GM23338 (cell line): ENCODE measurements around the gene CLGN. TPM values are rescaled to one million over a fixed set of nuclear protein-coding genes. Genes with fewer than 3 reads are reported as not detected.
A peak's percentile ranks its signal among the peaks of the same experiment; 100 is the strongest.

Experiments used
- ATAC-seq: fragments of 200-7000 bp; cut with Tn5 transposase; 3 replicates; pipeline ENCODE4 v1.9.1; 2020
- DNase-seq: peaks from one replicate; pipeline ENCODE4 v3.0.0-alpha.2; 2015; ENCODE audit warnings: low spot score
- H2AFZ ChIP-seq: fragments of 200-600 bp; sonication (generic); 2 replicates; pipeline ENCODE4 v1.8.0; 2016; ENCODE audit warnings: antibody characterized with exemption, mild to moderate bottlenecking, moderate library complexity
- H3F3A ChIP-seq: fragments of 200-600 bp; sonication (generic); replicated peaks from 2 replicates; pipeline ENCODE4 v1.8.0; 2017; ENCODE audit warnings: antibody characterized with exemption, mixed run types, low read depth
- H3K27ac ChIP-seq: fragments of 200-600 bp; sonication (generic); 2 replicates; pipeline ENCODE4 v1.6.1; 2016; ENCODE audit warnings: low read depth
- H3K27me3 ChIP-seq: fragments of 200-600 bp; sonication (generic); 2 replicates; pipeline ENCODE4 v1.8.0; 2016; ENCODE audit warnings: mild to moderate bottlenecking, mixed run types, moderate library complexity; ENCODE audit not compliant: insufficient read depth
- H3K36me3 ChIP-seq: fragments of 200-600 bp; sonication (generic); 2 replicates; pipeline ENCODE4 v1.8.0; 2016; ENCODE audit warnings: mild to moderate bottlenecking; ENCODE audit not compliant: insufficient read depth
- H3K4me1 ChIP-seq: fragments of 200-600 bp; sonication (generic); 2 replicates; pipeline ENCODE4 v1.8.0; 2016; ENCODE audit warnings: mild to moderate bottlenecking, moderate library complexity; ENCODE audit not compliant: insufficient read depth
- H3K4me2 ChIP-seq: fragments of 200-600 bp; sonication (generic); 2 replicates; pipeline ENCODE4 v1.7.1; 2017; ENCODE audit warnings: mixed run types
- H3K4me3 ChIP-seq: fragments of 200-600 bp; sonication (generic); 2 replicates; pipeline ENCODE4 v1.6.1; 2016; ENCODE audit warnings: mixed run types
- H3K79me2 ChIP-seq: fragments of 200-600 bp; sonication (generic); replicated peaks from 2 replicates; pipeline ENCODE4 v1.8.0; 2017; ENCODE audit warnings: mild to moderate bottlenecking; ENCODE audit not compliant: insufficient read depth
- H3K9me2 ChIP-seq: fragments of 200-600 bp; sonication (generic); 2 replicates; pipeline ENCODE4 v1.8.0; 2017; ENCODE audit not compliant: insufficient read depth
- H4K20me1 ChIP-seq: fragments of 200-600 bp; sonication (generic); replicated peaks from 2 replicates; pipeline ENCODE4 v1.8.0; 2017; ENCODE audit warnings: mild to moderate bottlenecking; ENCODE audit not compliant: insufficient read depth
- H3K27ac Mint-ChIP-seq: 2 replicates; pipeline ENCODE4 v1.8.0; 2020; ENCODE audit warnings: inconsistent platforms, mild to moderate bottlenecking, moderate library complexity, mixed read lengths
- H3K27me3 Mint-ChIP-seq: 3 replicates; pipeline ENCODE4 v1.8.0; 2022; ENCODE audit warnings: low read depth, mild to moderate bottlenecking, moderate library complexity, mixed read lengths, inconsistent platforms; ENCODE audit not compliant: insufficient read depth, poor library complexity
- H3K36me3 Mint-ChIP-seq: 3 replicates; pipeline ENCODE4 v1.8.0; 2021; ENCODE audit warnings: low read depth, mild to moderate bottlenecking, inconsistent platforms, moderate library complexity, mixed read lengths
- H3K4me1 Mint-ChIP-seq: 3 replicates; pipeline ENCODE4 v1.8.0; 2020; ENCODE audit warnings: mild to moderate bottlenecking, inconsistent platforms, mixed read lengths
- H3K4me3 Mint-ChIP-seq: 3 replicates; pipeline ENCODE4 v1.8.0; 2021; ENCODE audit warnings: moderate library complexity, mild to moderate bottlenecking, inconsistent platforms, mixed read lengths
- H3K9me3 Mint-ChIP-seq: 3 replicates; pipeline ENCODE4 v1.8.0; 2020; ENCODE audit warnings: moderate library complexity, mild to moderate bottlenecking, inconsistent platforms, mixed read lengths
- ETS1 ChIP-seq: IDR thresholded peaks from 2 replicates; pipeline ENCODE4 v1.6.1; 2016; ENCODE audit warnings: antibody characterized with exemption
- ZNF462 ChIP-seq: fragments of 250-450 bp; sonication (Bioruptor Pico); IDR thresholded peaks from 2 replicates; pipeline ENCODE4 v1.5.0; 2020; ENCODE audit warnings: mild to moderate bottlenecking, moderate library complexity
- polyA plus RNA-seq: library from polyadenylated mRNA; unstranded; fragments of >200 nt; fragmentation: Nextera tagmentation; extraction: Ambion mirVana; gene quantifications from 2 replicates; pipeline ENCODE4 v1.2.1, GENCODE V29; 2016
- total RNA-seq: library from RNA; depleted of rRNA; stranded (reverse); fragments of >200 nt; shearing (Covaris generic); gene quantifications from 2 replicates; pipeline ENCODE4 v1.2.3, GENCODE V29; 2014

The CLGN gene
- total and polyA plus RNA-seq, 2 experiments from 2014 or later, result 4.0 to 5.2 TPM

DNA sequence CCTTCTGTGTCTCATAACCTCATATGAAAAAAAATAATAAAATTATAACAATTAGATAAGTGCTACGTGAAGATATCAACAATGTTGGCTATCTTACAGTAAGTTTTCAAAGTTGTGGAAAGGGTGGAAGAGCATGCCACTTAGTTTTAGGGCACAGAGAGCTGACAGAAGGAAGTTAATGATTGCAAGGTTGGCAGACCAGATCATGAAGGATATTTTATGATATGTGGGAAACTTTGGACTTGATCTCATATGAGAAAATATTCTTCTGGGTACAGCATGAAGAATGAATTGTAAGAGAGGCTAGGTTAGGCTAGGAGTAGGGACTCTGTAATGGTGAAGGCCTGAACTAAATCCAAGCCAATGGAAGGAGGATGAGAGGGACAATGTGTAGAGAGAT, 36.2 kb upstream of the CLGN start (continued):
- TF ChIP-seq ZNF462 (CRISPR knock-in tag), result no peak

DNA sequence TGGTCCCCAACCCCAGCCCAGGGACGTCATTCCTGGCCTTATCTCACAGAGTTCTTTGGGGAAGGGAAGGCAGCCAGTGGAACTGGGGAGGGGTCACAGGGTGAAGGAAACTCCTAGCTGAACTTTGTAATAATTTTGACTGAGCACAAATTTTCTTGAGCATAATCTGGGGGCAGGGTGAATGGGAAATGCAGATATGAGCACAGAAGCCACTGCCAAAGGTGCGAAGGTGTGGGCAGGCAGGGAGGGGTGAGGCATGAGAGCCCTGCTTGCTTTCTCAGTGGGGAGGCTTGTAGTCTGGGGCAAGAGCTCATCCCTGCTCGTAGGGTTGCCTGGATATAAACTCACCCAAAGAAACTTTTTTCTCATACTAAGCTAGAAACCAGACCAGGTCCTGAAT, 35.7 kb upstream of the CLGN start:
- no peak overlapping the region for H3K4me3 Mint-ChIP-seq

More for the DNA sequence above, 35.7 kb upstream of the CLGN start:
- ATAC-seq, result no peak; the same call in 2 of the 3 replicates
- Histone ChIP-seq H3K4me3 (no peak overlapping the region), H3K79me2 (no peaks in the 10 kb centered on the region), H3K27me3 (no peaks in the 10 kb centered on the region), H2AFZ (0 out of 2 replicates have a peak overlapping the region, but pooled peaks have one; percentile 45), H3K9me2 (no peaks in the 10 kb centered on the region), H3K4me1 (no peaks in the 10 kb centered on the region), H3K27ac (no peak overlapping the region), H3F3A (no peaks in the 10 kb centered on the region), H3K4me2 (no peak overlapping the region), H4K20me1 (no peaks in the 10 kb centered on the region), H3K36me3 (no peaks in the 10 kb centered on the region)
- Mint-ChIP-seq H3K36me3 (no peaks in the 10 kb centered on the region), H3K27ac (no peak overlapping the region), H3K27me3 (no peaks in the 10 kb centered on the region), H3K9me3 (no peaks in the 10 kb centered on the region), H3K4me1 (no peaks in the 10 kb centered on the region)
- DNase-seq, result no peak
- TF ChIP-seq ETS1 (no peak), ZNF462 (CRISPR knock-in tag) (no peak)
